ENCODE measurements around the gene CCND2.

Gene CCND2

GRCh38 chr12:4312251-4312650, 38.7 kb downstream of the CCND2 start:
- Histone ChIP-seq H3K4ac (ENCODE audit: low read length) (no peak overlapping the region), H4K91ac (ENCODE audit: low read depth, low read length, poor library complexity) (no peak overlapping the region), H3K14ac (ENCODE audit: low read length) (no peak overlapping the region), H3K4me3 (ENCODE audit: low read length in 2 of 2) (no peak overlapping the region), H2AK5ac (ENCODE audit: low read depth, low read length) (no peak overlapping the region), H3K18ac (ENCODE audit: low read length) (no peak overlapping the region), H2BK5ac (ENCODE audit: low read length) (no peak overlapping the region), H4K8ac (ENCODE audit: low read depth, low read length) (no peak overlapping the region), H3K9me3 (replicated peaks in 1 of 2; ENCODE audit: control insufficient read depth in 2 of 2, insufficient read depth in 1 of 2, low read depth in 1 of 2, low read length in 2 of 2) (no peaks in the 10 kb centered on the region), H3K36me3 (replicated peaks in 1 of 2; ENCODE audit: control insufficient read depth in 2 of 2, insufficient read depth in 2 of 2, low read length in 2 of 2) (peaks cover 2 to 42% of the 10 kb centered on the region in 2 donors), H2BK12ac (ENCODE audit: low read length) (no peak overlapping the region), H3K27ac (replicated peaks; ENCODE audit: low read length) (no peak overlapping the region), H2AFZ (ENCODE audit: low read length) (no peak overlapping the region), H3K4me1 (ENCODE audit: control insufficient read depth in 2 of 2, insufficient read depth in 1 of 2, low read depth in 1 of 2, low read length in 2 of 2) (peaks cover 3 to 6% of the 10 kb centered on the region in 2 donors), H3K23ac (ENCODE audit: low read depth, low read length, poor library complexity) (no peak overlapping the region), H2BK120ac (ENCODE audit: low read depth, low read length) (no peak overlapping the region), H3K79me1 (ENCODE audit: low read depth, low read length) (no peaks in the 10 kb centered on the region), H2BK15ac (ENCODE audit: low read length) (no peak overlapping the region), H3K27me3 (ENCODE audit: control insufficient read depth in 3 of 3, insufficient read depth in 3 of 3, low read depth in 1 of 3, low read length in 3 of 3) (no peaks in the 10 kb centered on the region), H3K9ac (ENCODE audit: low read depth, low read length, poor library complexity) (no peak overlapping the region), H3K4me2 (ENCODE audit: insufficient read depth, low read length, poor library complexity, severe bottlenecking) (no peak overlapping the region)
- no CpG with 5 or more reads among the region's 2 CpGs for WGBS, 2 donors (ENCODE audit: extremely low coverage in 2 of 2, insufficient read length in 2 of 2, insufficient replicate concordance in 1 of 2)
- DNase-seq (ENCODE audit: low spot score) = no peak

- peaks cover 5% of the 10 kb centered on the region for H3K79me1 ChIP-seq (ENCODE audit: low read depth, low read length)
- H3K18ac ChIP-seq (ENCODE audit: low read length) = peak overlapping the region; percentile 93
- H3K9me3 ChIP-seq (replicated peaks in 1 of 2; ENCODE audit: control insufficient read depth in 2 of 2, insufficient read depth in 1 of 2, low read depth in 1 of 2, low read length in 2 of 2) = no peaks in the 10 kb centered on the region
- no peaks in the 10 kb centered on the region for H3K27me3 ChIP-seq (ENCODE audit: control insufficient read depth in 3 of 3, insufficient read depth in 3 of 3, low read depth in 1 of 3, low read length in 3 of 3)
- peak overlapping the region; percentile 95 for H2AFZ ChIP-seq (ENCODE audit: low read length)
- peak overlapping the region; percentile 100 for H3K23ac ChIP-seq (ENCODE audit: low read depth, low read length, poor library complexity)
- H2BK120ac ChIP-seq (ENCODE audit: low read depth, low read length) = no peak overlapping the region
- H3K4me1 ChIP-seq (ENCODE audit: control insufficient read depth in 2 of 2, insufficient read depth in 1 of 2, low read depth in 1 of 2, low read length in 2 of 2) = no peaks in the 10 kb centered on the region
- peak overlapping the region; percentile 38 for H2BK15ac ChIP-seq (ENCODE audit: low read length)
- peak overlapping the region; percentile 86 for H3K9ac ChIP-seq (ENCODE audit: low read depth, low read length, poor library complexity)
- no peak overlapping the region for H3K14ac ChIP-seq (ENCODE audit: low read length)
- no peak overlapping the region for H4K8ac ChIP-seq (ENCODE audit: low read depth, low read length)
- peak; percentile 11 for DNase-seq (ENCODE audit: low spot score)
- no peak overlapping the region for H2AK5ac ChIP-seq (ENCODE audit: low read depth, low read length)
- peak overlapping the region; percentile 70 for H2BK5ac ChIP-seq (ENCODE audit: low read length)
- H4K91ac ChIP-seq (ENCODE audit: low read depth, low read length, poor library complexity) = no peak overlapping the region
- peak overlapping the region; percentile 51 for H3K4me2 ChIP-seq (ENCODE audit: insufficient read depth, low read length, poor library complexity, severe bottlenecking)
- H3K4me3 ChIP-seq (ENCODE audit: low read length in 2 of 2) = peak overlapping the region; percentile 84 to 88
- peak overlapping the region; percentile 83 for H3K27ac ChIP-seq (replicated peaks; ENCODE audit: low read length)
- H3K4ac ChIP-seq (ENCODE audit: low read length) = no peak overlapping the region
- WGBS, 2 donors (ENCODE audit: extremely low coverage in 2 of 2, insufficient read length in 2 of 2, insufficient replicate concordance in 1 of 2) = no CpG with 5 or more reads among the region's 13 CpGs
- H3K36me3 ChIP-seq (replicated peaks in 1 of 2; ENCODE audit: control insufficient read depth in 2 of 2, insufficient read depth in 2 of 2, low read length in 2 of 2) = peaks cover 5 to 15% of the 10 kb centered on the region in 2 donors
- no peak overlapping the region for H2BK12ac ChIP-seq (ENCODE audit: low read length)
These were observed 46.9 kb downstream of the CCND2 start for GRCh38 chr12:4320497-4320852.

- H2BK120ac ChIP-seq (ENCODE audit: low read depth, low read length) = no peak within 1 kb of the TSS
- peak within 1 kb of the TSS; percentile 97 for H2AFZ ChIP-seq (ENCODE audit: low read length)
- H3K27ac ChIP-seq (replicated peaks; ENCODE audit: low read length) = peak within 1 kb of the TSS; percentile 83
- peak within 1 kb of the TSS; percentile 69 for H2BK15ac ChIP-seq (ENCODE audit: low read length)
- H2BK5ac ChIP-seq (ENCODE audit: low read length) = peak within 1 kb of the TSS; percentile 94
- H3K27me3 ChIP-seq (ENCODE audit: control insufficient read depth in 3 of 3, insufficient read depth in 3 of 3, low read depth in 1 of 3, low read length in 3 of 3) = no peaks in the 10 kb centered on the region
- no CpG with 5 or more reads among the region's 76 CpGs for WGBS, 2 donors (ENCODE audit: extremely low coverage in 2 of 2, insufficient read length in 2 of 2, insufficient replicate concordance in 1 of 2)
- H3K4me1 ChIP-seq (ENCODE audit: control insufficient read depth in 2 of 2, insufficient read depth in 1 of 2, low read depth in 1 of 2, low read length in 2 of 2) = no peaks in the 10 kb centered on the region
- no peak within 1 kb of the TSS for H2AK5ac ChIP-seq (ENCODE audit: low read depth, low read length)
- no peak within 1 kb of the TSS for H3K14ac ChIP-seq (ENCODE audit: low read length)
- peak within 1 kb of the TSS; percentile 59 for H3K4me2 ChIP-seq (ENCODE audit: insufficient read depth, low read length, poor library complexity, severe bottlenecking)
- H4K91ac ChIP-seq (ENCODE audit: low read depth, low read length, poor library complexity) = no peak within 1 kb of the TSS
- H3K4ac ChIP-seq (ENCODE audit: low read length) = no peak within 1 kb of the TSS
- H3K9me3 ChIP-seq (replicated peaks in 1 of 2; ENCODE audit: control insufficient read depth in 2 of 2, insufficient read depth in 1 of 2, low read depth in 1 of 2, low read length in 2 of 2) = no peaks in the 10 kb centered on the region
- H3K4me3 ChIP-seq (ENCODE audit: low read length in 2 of 2) = peak within 1 kb of the TSS; percentile 84 to 93
- H3K9ac ChIP-seq (ENCODE audit: low read depth, low read length, poor library complexity) = peak within 1 kb of the TSS; percentile 86
- H4K8ac ChIP-seq (ENCODE audit: low read depth, low read length) = no peak within 1 kb of the TSS
- peaks cover 5% of the 10 kb centered on the region for H3K79me1 ChIP-seq (ENCODE audit: low read depth, low read length)
- H2BK12ac ChIP-seq (ENCODE audit: low read length) = peak within 1 kb of the TSS; percentile 58
- peak within 1 kb of the TSS; percentile 93 for H3K18ac ChIP-seq (ENCODE audit: low read length)
- H3K36me3 ChIP-seq (replicated peaks in 1 of 2; ENCODE audit: control insufficient read depth in 2 of 2, insufficient read depth in 2 of 2, low read length in 2 of 2) = peaks cover 5 to 19% of the 10 kb centered on the region in 2 donors
- peak; percentile 95 for DNase-seq (ENCODE audit: low spot score)
- H3K23ac ChIP-seq (ENCODE audit: low read depth, low read length, poor library complexity) = peak within 1 kb of the TSS; percentile 100
These were observed 47.5 kb downstream of the CCND2 start, which contains the start of gene TIGAR for GRCh38 chr12:4320853-4321701. Gene TIGAR, plus strand, starts transcription at chr12:4321213. Its CDS starts 59 bp downstream, at chr12:4321272.

GRCh38 chr12:4322726-4323125, 49.2 kb downstream of the CCND2 start:
- Histone ChIP-seq H3K23ac (ENCODE audit: low read depth, low read length, poor library complexity) (no peak overlapping the region), H3K18ac (ENCODE audit: low read length) (no peak overlapping the region), H3K9ac (ENCODE audit: low read depth, low read length, poor library complexity) (no peak overlapping the region), H2BK15ac (ENCODE audit: low read length) (no peak overlapping the region), H3K36me3 (replicated peaks in 1 of 2; ENCODE audit: control insufficient read depth in 2 of 2, insufficient read depth in 2 of 2, low read length in 2 of 2) (peaks cover 5 to 23% of the 10 kb centered on the region in 2 donors), H2BK120ac (ENCODE audit: low read depth, low read length) (no peak overlapping the region), H3K4ac (ENCODE audit: low read length) (no peak overlapping the region), H2BK5ac (ENCODE audit: low read length) (no peak overlapping the region), H3K4me2 (ENCODE audit: insufficient read depth, low read length, poor library complexity, severe bottlenecking) (no peak overlapping the region), H4K8ac (ENCODE audit: low read depth, low read length) (no peak overlapping the region), H2AFZ (ENCODE audit: low read length) (no peak overlapping the region), H3K4me3 (ENCODE audit: low read length in 2 of 2) (no peak overlapping the region), H2AK5ac (ENCODE audit: low read depth, low read length) (no peak overlapping the region), H3K27me3 (ENCODE audit: control insufficient read depth in 3 of 3, insufficient read depth in 3 of 3, low read depth in 1 of 3, low read length in 3 of 3) (no peaks in the 10 kb centered on the region), H3K79me1 (ENCODE audit: low read depth, low read length) (peaks cover 5% of the 10 kb centered on the region), H3K4me1 (ENCODE audit: control insufficient read depth in 2 of 2, insufficient read depth in 1 of 2, low read depth in 1 of 2, low read length in 2 of 2) (no peaks in the 10 kb centered on the region), H3K9me3 (replicated peaks in 1 of 2; ENCODE audit: control insufficient read depth in 2 of 2, insufficient read depth in 1 of 2, low read depth in 1 of 2, low read length in 2 of 2) (no peaks in the 10 kb centered on the region), H3K27ac (replicated peaks; ENCODE audit: low read length) (no peak overlapping the region), H2BK12ac (ENCODE audit: low read length) (no peak overlapping the region), H3K14ac (ENCODE audit: low read length) (no peak overlapping the region), H4K91ac (ENCODE audit: low read depth, low read length, poor library complexity) (no peak overlapping the region)
- no CpG with 5 or more reads among the region's 5 CpGs for WGBS, 2 donors (ENCODE audit: extremely low coverage in 2 of 2, insufficient read length in 2 of 2, insufficient replicate concordance in 1 of 2)
- DNase-seq (ENCODE audit: low spot score) = no peak
